22Rv1 (cell line): Measurements from ENCODE around the gene ASCL5.

Experiments used
- H3K27ac ChIP-seq: fragments of 450-650 bp; 2 replicates; pipeline ENCODE4 v1.5.1; 2017
- ZFX ChIP-seq: fragments of 450-650 bp; IDR thresholded peaks from 2 replicates; pipeline ENCODE4 v1.6.1; 2017; ENCODE audit warnings: antibody characterized with exemption, borderline replicate concordance
- TF ChIP-seq, protein P1 (sequence below): fragments of 450-650 bp; IDR thresholded peaks from 2 replicates; pipeline ENCODE4 v1.5.1; 2017; ENCODE audit warnings: mild to moderate bottlenecking

Gene ASCL5

DNA sequence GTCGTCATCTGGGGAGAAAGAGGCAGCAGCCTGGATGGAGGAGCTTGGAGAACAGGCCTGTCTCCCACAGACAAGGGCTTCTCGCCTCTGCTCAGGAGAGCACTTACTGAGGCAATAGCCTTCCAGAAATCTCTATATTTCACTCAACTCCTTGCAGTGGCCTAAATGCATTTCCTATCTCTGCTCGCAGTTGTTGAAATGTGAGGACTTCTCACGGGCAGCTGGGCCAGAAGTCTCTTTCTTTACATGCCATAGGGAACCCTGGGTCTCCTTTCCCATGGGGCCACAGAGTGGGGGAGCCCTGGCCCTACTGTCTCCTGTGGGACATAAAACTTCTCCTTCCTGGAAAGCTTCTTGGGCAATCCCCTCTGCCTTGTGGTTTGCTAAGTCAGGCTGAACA is 60.0 kb downstream of the ASCL5 start:
- no peak for TF ChIP-seq ZFX
- TF ChIP-seq, protein P1, sequence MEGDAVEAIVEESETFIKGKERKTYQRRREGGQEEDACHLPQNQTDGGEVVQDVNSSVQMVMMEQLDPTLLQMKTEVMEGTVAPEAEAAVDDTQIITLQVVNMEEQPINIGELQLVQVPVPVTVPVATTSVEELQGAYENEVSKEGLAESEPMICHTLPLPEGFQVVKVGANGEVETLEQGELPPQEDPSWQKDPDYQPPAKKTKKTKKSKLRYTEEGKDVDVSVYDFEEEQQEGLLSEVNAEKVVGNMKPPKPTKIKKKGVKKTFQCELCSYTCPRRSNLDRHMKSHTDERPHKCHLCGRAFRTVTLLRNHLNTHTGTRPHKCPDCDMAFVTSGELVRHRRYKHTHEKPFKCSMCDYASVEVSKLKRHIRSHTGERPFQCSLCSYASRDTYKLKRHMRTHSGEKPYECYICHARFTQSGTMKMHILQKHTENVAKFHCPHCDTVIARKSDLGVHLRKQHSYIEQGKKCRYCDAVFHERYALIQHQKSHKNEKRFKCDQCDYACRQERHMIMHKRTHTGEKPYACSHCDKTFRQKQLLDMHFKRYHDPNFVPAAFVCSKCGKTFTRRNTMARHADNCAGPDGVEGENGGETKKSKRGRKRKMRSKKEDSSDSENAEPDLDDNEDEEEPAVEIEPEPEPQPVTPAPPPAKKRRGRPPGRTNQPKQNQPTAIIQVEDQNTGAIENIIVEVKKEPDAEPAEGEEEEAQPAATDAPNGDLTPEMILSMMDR, result no peak
- no peak overlapping the region for H3K27ac ChIP-seq

DNA sequence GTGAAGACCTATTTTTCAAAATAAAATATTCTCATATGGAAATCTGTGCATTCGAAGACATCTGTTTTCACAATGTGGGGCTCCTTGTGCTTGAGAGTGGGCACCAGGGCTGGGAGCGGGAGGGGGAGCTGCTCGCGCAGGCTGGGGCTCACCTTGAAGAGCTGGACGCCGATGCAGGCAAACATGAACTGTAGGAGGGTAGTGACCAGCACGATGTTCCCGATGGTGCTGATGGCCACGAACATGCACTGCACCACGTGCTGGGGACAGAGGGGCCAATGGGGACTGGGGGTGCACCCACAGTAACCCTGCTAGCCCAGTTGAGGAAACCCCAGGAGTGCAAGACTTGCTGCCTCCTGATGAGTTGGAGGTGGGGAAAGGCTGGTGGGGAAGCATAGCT is 61.3 kb downstream of the ASCL5 start:
- TF ChIP-seq ZFX, result no peak
- TF ChIP-seq, protein P1, result no peak
- H3K27ac ChIP-seq, result no peak overlapping the region

DNA sequence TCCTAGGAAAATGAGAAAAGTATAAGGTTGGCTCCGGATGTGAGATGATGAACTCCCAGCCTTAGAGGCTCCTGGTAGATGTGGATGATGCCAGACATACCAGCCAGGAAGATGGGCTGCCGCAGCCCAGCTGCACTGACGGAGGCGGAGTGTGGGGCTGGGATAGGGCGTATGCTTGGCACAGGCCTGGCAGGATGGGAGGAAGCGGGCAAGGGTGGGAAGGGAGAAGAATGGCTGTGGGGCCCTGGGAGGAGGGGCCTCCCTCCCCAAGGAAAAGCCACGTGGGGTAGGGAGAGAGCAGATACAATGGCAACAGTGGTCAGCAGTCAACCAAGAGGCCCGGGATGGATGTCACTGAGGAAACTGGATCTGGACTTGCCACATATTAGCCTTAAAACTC is 62.2 kb downstream of the ASCL5 start:
- TF ChIP-seq, protein P1, result no peak
- TF ChIP-seq ZFX, result no peak

More for the DNA sequence above, 62.2 kb downstream of the ASCL5 start:
- no peak overlapping the region for H3K27ac ChIP-seq
